Common myeloid progenitor, CD34-positive (primary cell): Measurements from ENCODE around the gene NOG.

Source experiments
- CTCF ChIA-PET: fragments of 350-600 bp; sonication (Branson Sonifier 250); formaldehyde crosslinking; loops from one replicate; lab custom pipeline; 2021; ENCODE audit warnings: antibody characterized with exemption; lab: Charles Lee
- POLR2A ChIA-PET: fragments of 350-600 bp; sonication (Branson Sonifier 250); formaldehyde crosslinking; loops from one replicate; lab custom pipeline; 2021; ENCODE audit warnings: antibody characterized with exemption; lab: Charles Lee
- DNase-seq, 3 donors: peaks; one replicate each; pipeline versions ENCODE4 v3.0.0 to v3.0.0-alpha.2; 2013
- H3K27ac ChIP-seq, 2 experiments: 1 replicate in 1 of 2; 2 replicates in 1 of 2; pipeline ENCODE4 v1.7.0; 2013; ENCODE audit warnings: inconsistent platforms in 2 of 2, low read length in 2 of 2, mild to moderate bottlenecking in 2 of 2, low read depth in 1 of 2, moderate library complexity in 1 of 2; ENCODE audit not compliant: severe bottlenecking in 2 of 2, insufficient read depth in 1 of 2, poor library complexity in 1 of 2
- H3K27me3 ChIP-seq, 5 experiments: replicated peaks in 2 of 5; 1 replicate in 3 of 5; 2 replicates in 2 of 5; pipeline versions ENCODE4 v1.6.1 to v1.7.0; 2013; ENCODE audit warnings: low read length in 4 of 5, mild to moderate bottlenecking in 2 of 5, moderate library complexity in 2 of 5, inconsistent platforms in 1 of 5; ENCODE audit not compliant: insufficient read depth in 5 of 5, control insufficient read depth in 4 of 5
- H3K36me3 ChIP-seq, 4 experiments: 1 replicate in 2 of 4; 2 replicates in 2 of 4; pipeline versions ENCODE4 v1.6.1 to v1.7.0; 2013; ENCODE audit warnings: low read length in 3 of 4, control low read depth in 1 of 4, mild to moderate bottlenecking in 1 of 4; ENCODE audit not compliant: control insufficient read depth in 4 of 4, insufficient read depth in 4 of 4
- H3K4me1 ChIP-seq, 4 experiments: 1 replicate in 3 of 4; 2 replicates in 1 of 4; pipeline versions ENCODE4 v1.6.1 to v1.7.1; 2013; ENCODE audit warnings: low read length in 3 of 4, mild to moderate bottlenecking in 3 of 4, control low read depth in 1 of 4, inconsistent platforms in 1 of 4, moderate library complexity in 1 of 4; ENCODE audit not compliant: control insufficient read depth in 4 of 4, insufficient read depth in 4 of 4; ENCODE audit errors: control extremely low read depth in 1 of 4
- H3K4me3 ChIP-seq, 7 experiments: 1 replicate in 4 of 7; 2 replicates in 3 of 7; pipeline versions ENCODE4 v1.5.1 to v1.7.0; 2013; ENCODE audit warnings: mild to moderate bottlenecking in 7 of 7, low read length in 6 of 7, moderate library complexity in 6 of 7, inconsistent platforms in 2 of 7, low read depth in 2 of 7, control low read depth in 1 of 7; ENCODE audit not compliant: insufficient read depth in 4 of 7, control insufficient read depth in 1 of 7; ENCODE audit errors: extremely low read depth in 1 of 7
- H3K9me3 ChIP-seq, 5 experiments: 1 replicate in 4 of 5; 2 replicates in 1 of 5; pipeline versions ENCODE4 v1.6.1 to v1.7.1; 2013; ENCODE audit warnings: low read length in 4 of 5, mild to moderate bottlenecking in 2 of 5, inconsistent platforms in 1 of 5, low read depth in 1 of 5, moderate library complexity in 1 of 5; ENCODE audit not compliant: control insufficient read depth in 4 of 5, insufficient read depth in 2 of 5; ENCODE audit errors: control extremely low read depth in 1 of 5
- WGBS: methylation state at CpG from one replicate; pipeline ENCODE4 v1.1.5; 2013; ENCODE audit not compliant: insufficient coverage; 5-methylcytosine and 5-hydroxymethylcytosine counted together

The NOG gene

GRCh38 chr17:56570199-56570598, 23.3 kb upstream of the NOG start:
- 100% methylated on average over 1 of the region's 3 CpGs for WGBS
- no peak overlapping the region for H3K4me3 ChIP-seq
- no peaks in the 10 kb centered on the region for H3K27me3 ChIP-seq
- ChIA-PET CTCF (no interaction called here), POLR2A (no interaction called here)
- no peak overlapping the region for H3K27ac ChIP-seq
- no peaks in the 10 kb centered on the region for H3K36me3 ChIP-seq
- H3K4me1 ChIP-seq = no peaks in the 10 kb centered on the region
- DNase-seq = no peak
- H3K9me3 ChIP-seq = no peaks in the 10 kb centered on the region

GRCh38 chr17:56571456-56571855, 22.0 kb upstream of the NOG start:
- ChIA-PET POLR2A (no interaction called here), CTCF (interaction anchor here (1.0 kb wide), 1 partner anchor 17 kb away, joined by 3 read pairs; no protein-coding TSS in a partner anchor)
- DNase-seq = no peak
- Histone ChIP-seq H3K9me3 (no peaks in the 10 kb centered on the region), H3K4me1 (no peaks in the 10 kb centered on the region), H3K27ac (no peak overlapping the region), H3K36me3 (no peaks in the 10 kb centered on the region), H3K27me3 (no peaks in the 10 kb centered on the region), H3K4me3 (no peak overlapping the region)
- WGBS = 100% methylated on average over 1 of the region's 1 CpG

GRCh38 chr17:56577190-56577842, 16.2 kb upstream of the NOG start:
- no peaks in the 10 kb centered on the region for H3K27me3 ChIP-seq
- no peaks in the 10 kb centered on the region for H3K9me3 ChIP-seq
- H3K27ac ChIP-seq = no peak overlapping the region
- H3K36me3 ChIP-seq = no peaks in the 10 kb centered on the region
- no peak for DNase-seq
- POLR2A ChIA-PET = no interaction called here
- H3K4me3 ChIP-seq = no peak overlapping the region
- 83% methylated on average over 4 of the region's 5 CpGs for WGBS
- peaks cover 0 to 9% (median 0%) of the 10 kb centered on the region in 4 experiments for H3K4me1 ChIP-seq
- CTCF ChIA-PET = no interaction called here

- Histone ChIP-seq H3K9me3 (no peaks in the 10 kb centered on the region), H3K4me1 (peaks cover 0 to 9% (median 0%) of the 10 kb centered on the region in 4 experiments), H3K27ac (no peak overlapping the region), H3K36me3 (no peaks in the 10 kb centered on the region), H3K4me3 (no peak overlapping the region), H3K27me3 (no peaks in the 10 kb centered on the region)
- CTCF ChIA-PET = interaction anchor here (0.5 kb wide), 1 partner anchor 119 kb away, joined by 3 read pairs; no protein-coding TSS in a partner anchor
- WGBS = 52% methylated on average over 6 of the region's 15 CpGs
- no peak for DNase-seq
- POLR2A ChIA-PET = no interaction called here
Measured at GRCh38 chr17:56577843-56578204, 15.7 kb upstream of the NOG start.

GRCh38 chr17:56581635-56582627, 11.6 kb upstream of the NOG start:
- 100% methylated on average over 3 of the region's 5 CpGs for WGBS
- no peak for DNase-seq
- Histone ChIP-seq H3K9me3 (no peaks in the 10 kb centered on the region), H3K4me3 (no peak overlapping the region), H3K27me3 (no peaks in the 10 kb centered on the region), H3K27ac (no peak overlapping the region), H3K36me3 (no peaks in the 10 kb centered on the region), H3K4me1 (peaks cover 0 to 9% (median 0%) of the 10 kb centered on the region in 4 experiments)
- ChIA-PET POLR2A (no interaction called here), CTCF (interaction anchor here (1.4 to 2.7 kb wide), 2 partner anchors 11 to 134 kb away, joined by 5 to 10 read pairs; partner anchors contain the start of gene NOG)

GRCh38 chr17:56583772-56584171, 9.7 kb upstream of the NOG start:
- 98% methylated on average over 6 of the region's 7 CpGs for WGBS

GRCh38 chr17:56587298-56587697, 6.2 kb upstream of the NOG start:
- ChIA-PET POLR2A (no interaction called here), CTCF (no interaction called here)
- H3K36me3 ChIP-seq = no peaks in the 10 kb centered on the region
- H3K27me3 ChIP-seq = no peaks in the 10 kb centered on the region
- peaks cover 0 to 4% (median 2%) of the 10 kb centered on the region in 4 experiments for H3K4me1 ChIP-seq
- no peak overlapping the region for H3K27ac ChIP-seq
- DNase-seq = no peak
- no peak overlapping the region for H3K4me3 ChIP-seq
- WGBS = 60% methylated on average over 1 of the region's 5 CpGs
- H3K9me3 ChIP-seq = no peaks in the 10 kb centered on the region

More at GRCh38 chr17:56583772-56584171, 9.7 kb upstream of the NOG start:
- no peaks in the 10 kb centered on the region for H3K36me3 ChIP-seq
- no peaks in the 10 kb centered on the region for H3K9me3 ChIP-seq
- DNase-seq = no peak
- no peak overlapping the region for H3K27ac ChIP-seq
- ChIA-PET POLR2A (no interaction called here), CTCF (interaction anchor here (1.6 to 2.7 kb wide), 3 partner anchors 9 to 132 kb away, joined by 3 to 10 read pairs (median 5); partner anchors contain the start of gene NOG)
- H3K27me3 ChIP-seq = no peaks in the 10 kb centered on the region
- H3K4me3 ChIP-seq = no peak overlapping the region
- no peaks in the 10 kb centered on the region for H3K4me1 ChIP-seq
